HCT116 (cell line): Measurements from ENCODE around the gene SLC39A1. TPM values are rescaled to one million over a fixed set of nuclear protein-coding genes. Genes with fewer than 3 reads are reported as not detected.

Source experiments
- ATAC-seq: fragments of 200-7000 bp; cut with Tn5 transposase; 2 replicates; pipeline ENCODE4 v1.9.1; 2020; ENCODE audit warnings: mild to moderate bottlenecking, moderate library complexity
- BruUV-seq: library from RNA; stranded (reverse); fragments of 400-500 nt; replicated peaks from 2 replicates; lab custom pipeline; 2021; lab: Mats Ljungman, UMichigan
- CTCF ChIA-PET: fragments of 300-600 bp; sonication (Branson Sonifier 250); formaldehyde crosslinking; loops from one replicate; lab custom pipeline; 2021; ENCODE audit warnings: antibody characterized with exemption; lab: Charles Lee
- POLR2A ChIA-PET: fragments of 300-600, 350-600 bp; sonication (Branson Sonifier 250); formaldehyde crosslinking; loops from one replicate; lab custom pipeline; 2021; ENCODE audit warnings: antibody characterized with exemption; lab: Charles Lee
- RAD21 ChIA-PET, 2 experiments: fragments of 300-600 bp; sonication (Branson Sonifier 250); formaldehyde crosslinking; loops; one replicate each; lab custom pipeline; 2023; ENCODE audit warnings: low total read pairs in 2 of 2; ENCODE audit not compliant: uncharacterized antibody in 2 of 2, unreplicated experiment in 2 of 2, low non-redundant PET in 1 of 2; lab: Charles Lee
- DNase-seq: peaks from one replicate; pipeline ENCODE4 v3.0.0-alpha.2; 2010; ENCODE audit warnings: low read depth, low spot score
- H2AFZ ChIP-seq: fragments of 200-600 bp; shearing (Covaris generic), sonication (generic); 2 replicates; pipeline ENCODE4 v1.6.1; 2017; ENCODE audit warnings: low read depth, mixed run types, mixed read lengths, antibody characterized with exemption, low read length; ENCODE audit not compliant: poor library complexity, severe bottlenecking
- H3K27ac ChIP-seq: 2 replicates; pipeline ENCODE4 v1.5.1; 2012; ENCODE audit warnings: low read depth, low read length
- H3K27me3 ChIP-seq: fragments of 200-600 bp; sonication (generic); 2 replicates; pipeline ENCODE4 v1.6.1; 2016; ENCODE audit warnings: mixed run types, low read length, mixed read lengths; ENCODE audit not compliant: insufficient read depth
- H3K36me3 ChIP-seq, 2 experiments: fragments of 200-500 bp in 1 of 2; fragments of 200-600 bp in 1 of 2; sonication (Bioruptor generic) in 1 of 2; sonication (generic) in 1 of 2; 2 replicates each; pipeline versions ENCODE4 v1.5.1 to v1.6.1; 2014 to 2016; ENCODE audit warnings: low read length in 2 of 2, inconsistent platforms in 1 of 2, mixed read lengths in 1 of 2, mixed run types in 1 of 2; ENCODE audit not compliant: insufficient read depth in 2 of 2, control insufficient read depth in 1 of 2
- H3K4me1 ChIP-seq, 2 experiments: fragments of 200-600 bp in 1 of 2; sonication (generic) in 1 of 2; 2 replicates each; pipeline versions ENCODE4 v1.5.1 to v1.6.1; 2012 to 2017; ENCODE audit warnings: low read length in 2 of 2, inconsistent platforms in 1 of 2, mild to moderate bottlenecking in 1 of 2, mixed read lengths in 1 of 2, mixed run types in 1 of 2, moderate library complexity in 1 of 2; ENCODE audit not compliant: insufficient read depth in 2 of 2, control insufficient read depth in 1 of 2
- H3K4me2 ChIP-seq: fragments of 200-600 bp; sonication (generic); 2 replicates; pipeline ENCODE4 v1.6.1; 2017; ENCODE audit warnings: mixed run types, low read length, mixed read lengths
- H3K4me3 ChIP-seq, 2 experiments: fragments of 200-600 bp in 1 of 2; sonication (generic) in 1 of 2; replicated peaks in 1 of 2; 2 replicates each; pipeline ENCODE4 v1.5.1; 2011 to 2016; ENCODE audit warnings: low read length in 2 of 2, control low read depth in 1 of 2, low read depth in 1 of 2, mild to moderate bottlenecking in 1 of 2, mixed read lengths in 1 of 2, mixed run types in 1 of 2
- H3K79me2 ChIP-seq: fragments of 200-600 bp; sonication (generic); 2 replicates; pipeline ENCODE4 v1.6.1; 2017; ENCODE audit warnings: mild to moderate bottlenecking, mixed run types, low read length, moderate library complexity, mixed read lengths; ENCODE audit not compliant: insufficient read depth
- H3K9ac ChIP-seq: fragments of 200-600 bp; sonication (generic); 2 replicates; pipeline ENCODE4 v1.6.1; 2016; ENCODE audit warnings: low read length, mixed read lengths
- H3K9me2 ChIP-seq: fragments of 200-600 bp; sonication (generic), shearing (Covaris generic); 2 replicates; pipeline ENCODE4 v1.6.1; 2017; ENCODE audit warnings: mixed run types, mild to moderate bottlenecking, moderate library complexity; ENCODE audit not compliant: insufficient read depth
- H3K9me3 ChIP-seq, 2 experiments: fragments of 200-500 bp in 1 of 2; fragments of 200-600 bp in 1 of 2; sonication (Bioruptor generic) in 1 of 2; sonication (generic) in 1 of 2; 2 replicates each; pipeline ENCODE4 v1.6.1; 2014 to 2017; ENCODE audit warnings: low read length in 2 of 2, mixed read lengths in 2 of 2, inconsistent platforms in 1 of 2, low read depth in 1 of 2, mild to moderate bottlenecking in 1 of 2, mixed run types in 1 of 2, moderate library complexity in 1 of 2; ENCODE audit not compliant: control insufficient read depth in 1 of 2, insufficient read depth in 1 of 2
- H4K20me1 ChIP-seq: fragments of 200-600 bp; sonication (generic), shearing (Covaris generic); 2 replicates; pipeline ENCODE4 v1.6.1; 2017; ENCODE audit warnings: mixed run types, mild to moderate bottlenecking, moderate library complexity; ENCODE audit not compliant: insufficient read depth
- CEBPB ChIP-seq: IDR thresholded peaks from 2 replicates; pipeline ENCODE4 v1.6.1; 2012; ENCODE audit warnings: low read depth
- EGR1 ChIP-seq: IDR thresholded peaks from 2 replicates; pipeline ENCODE4 v1.6.1; 2012; ENCODE audit warnings: low read depth
- ELF1 ChIP-seq: IDR thresholded peaks from 2 replicates; pipeline ENCODE4 v1.6.1; 2012; ENCODE audit warnings: low read depth, borderline replicate concordance
- FOSL1 ChIP-seq: IDR thresholded peaks from 2 replicates; pipeline ENCODE4 v1.6.1; 2012; ENCODE audit warnings: low read depth
- POLR2A ChIP-seq: IDR thresholded peaks from 2 replicates; pipeline ENCODE4 v1.7.0; 2011; ENCODE audit warnings: borderline replicate concordance; ENCODE audit not compliant: insufficient read depth, insufficient read length; ENCODE audit errors: extremely low read depth
- POLR2AphosphoS5 ChIP-seq: IDR thresholded peaks from 2 replicates; pipeline ENCODE4 v1.6.1; 2011; ENCODE audit warnings: mild to moderate bottlenecking, low read depth, low read length, moderate library complexity
- SP1 ChIP-seq: IDR thresholded peaks from 2 replicates; pipeline ENCODE4 v1.6.1; 2012; ENCODE audit warnings: low read depth
- YY1 ChIP-seq: IDR thresholded peaks from 2 replicates; pipeline ENCODE4 v1.6.1; 2011; ENCODE audit warnings: low read length, low read depth, moderate library complexity, mild to moderate bottlenecking; ENCODE audit not compliant: insufficient replicate concordance; ENCODE audit errors: extremely low read depth
- ZBTB33 ChIP-seq: IDR thresholded peaks from 2 replicates; pipeline ENCODE4 v1.6.1; 2011; ENCODE audit warnings: mild to moderate bottlenecking, low read length, moderate library complexity; ENCODE audit not compliant: insufficient replicate concordance; ENCODE audit errors: extremely low read depth
- ZFX ChIP-seq: fragments of 450-650 bp; IDR thresholded peaks from 2 replicates; pipeline ENCODE4 v1.6.1; 2017
- intact Hi-C: fragments of 100-400 bp; cut with micrococcal nuclease; formaldehyde crosslinking; loops from 2 replicates; pipeline ENCODE4 v1.10.0; 2022
- total RNA-seq: library from RNA; stranded (reverse); gene quantifications from one replicate; pipeline ENCODE4 v1.2.1, GENCODE V29; 2021; ENCODE audit not compliant: unreplicated experiment

The SLC39A1 gene
- total RNA-seq, 1 experiment from 2014 or later: 51.5 TPM

DNA sequence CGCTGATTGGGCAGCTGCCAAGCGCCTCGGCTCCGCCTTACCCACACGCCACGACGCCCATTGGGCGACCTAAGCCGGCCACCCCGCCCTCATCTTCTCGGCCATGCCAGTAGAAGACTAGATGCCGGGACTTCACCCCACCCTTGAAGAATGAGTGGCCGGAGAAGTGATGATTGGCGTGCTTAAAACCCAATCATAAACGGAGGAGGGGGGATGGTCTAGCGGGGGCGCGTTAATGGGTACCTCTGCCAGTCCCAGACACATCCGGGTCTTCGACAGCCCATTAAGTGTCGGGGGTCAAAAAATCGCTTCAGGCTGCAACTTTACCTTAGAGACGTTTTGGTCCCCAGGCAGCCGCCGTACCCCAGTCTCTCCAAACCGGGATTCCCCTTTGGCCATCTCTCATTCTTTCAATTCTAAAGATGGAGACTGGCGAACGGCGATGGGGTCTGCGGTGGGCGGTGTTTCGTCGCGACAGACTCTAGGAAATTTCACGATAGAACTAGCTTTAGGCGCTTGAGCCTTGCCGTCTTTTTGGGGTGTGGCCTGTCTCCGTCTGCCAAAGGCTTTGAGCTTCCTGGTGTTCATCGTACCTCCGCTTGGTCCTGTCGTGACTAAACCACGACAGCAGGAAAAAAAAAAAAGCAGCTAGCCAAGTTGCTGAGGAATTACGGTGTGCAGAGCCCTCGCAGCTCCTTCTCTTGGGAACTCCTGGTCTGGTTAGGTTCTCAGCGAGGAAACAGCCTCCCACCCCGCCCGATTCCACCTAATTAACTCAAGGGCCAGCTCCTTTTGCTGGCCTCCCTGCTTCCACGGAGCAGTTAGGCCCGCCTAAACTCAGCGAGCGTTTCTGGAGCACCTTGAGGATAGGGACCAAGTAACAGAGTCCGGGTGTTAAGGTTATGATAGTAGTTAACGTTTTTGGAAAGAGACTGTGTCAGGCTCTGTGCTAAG, 40.1 kb downstream of the SLC39A1 start, which contains the start of gene GATAD2B:
Gene GATAD2B, minus strand, starts transcription at position 1 of the 954 bp plus-strand sequence. CDS start 94,625 bp downstream, outside the sequence.
- peak within 1 kb of the TSS; percentile 50 for H2AFZ ChIP-seq
- ChIA-PET CTCF (interaction anchor here (0.6 to 1.5 kb wide), 3 partner anchors 23 to 197 kb away, joined by 3 to 9 read pairs (median 4); partner anchors contain the start of genes CREB3L4 and DENND4B), RAD21 (interaction anchor here in 1 of 2 experiments (0.6 to 1.9 kb wide), 2 partner anchors 23 to 1888 kb away, joined by 4 read pairs; partner anchors contain the start of gene DENND4B), POLR2A (interaction anchor here (0.9 to 2.0 kb wide), 5 partner anchors 9 to 92 kb away, joined by 3 to 12 read pairs (median 3); partner anchors contain the start of genes DENND4B, RPS27 and SLC39A1)
- DNase-seq: peak; percentile 100
- peak within 1 kb of the TSS; percentile 85 for H3K9ac ChIP-seq
- H3K79me2 ChIP-seq: peaks cover 41% of the 10 kb centered on the region
- no peaks in the 10 kb centered on the region for H3K9me3 ChIP-seq
- peak within 1 kb of the TSS; percentile 83 for H3K27ac ChIP-seq
- H3K4me3 ChIP-seq: peak within 1 kb of the TSS; percentile 84 to 85
- H3K36me3 ChIP-seq: no peaks in the 10 kb centered on the region; a peak in 1 of 4 replicates
- H3K27me3 ChIP-seq: no peaks in the 10 kb centered on the region
- TF ChIP-seq POLR2AphosphoS5 (peak; percentile 80), EGR1 (peak; percentile 91), FOSL1 (no peak), ZBTB33 (peak; percentile 87), POLR2A (peak; percentile 41), YY1 (peak; percentile 80), ZFX (0 out of 2 replicates have a peak, but pooled peaks have one; percentile 47), SP1 (peak; percentile 100), CEBPB (no peak), ELF1 (no peak)
- no peaks in the 10 kb centered on the region for H3K9me2 ChIP-seq
- intact Hi-C loops: no loop called here
- H3K4me1 ChIP-seq: peaks cover 16 to 33% of the 10 kb centered on the region in 2 experiments
- peak; percentile 97 for ATAC-seq
- TSS peak; percentile 94 for BruUV-seq
- no peaks in the 10 kb centered on the region for H4K20me1 ChIP-seq
- H3K4me2 ChIP-seq: peak within 1 kb of the TSS; percentile 97
